ENCODE data around the gene IGF1R.

The IGF1R gene

GRCh38 chr15:98671060-98672008 is 23.0 kb downstream of the IGF1R start:
- DNase-seq (ENCODE audit: low spot score) = peak; percentile 42

DNA sequence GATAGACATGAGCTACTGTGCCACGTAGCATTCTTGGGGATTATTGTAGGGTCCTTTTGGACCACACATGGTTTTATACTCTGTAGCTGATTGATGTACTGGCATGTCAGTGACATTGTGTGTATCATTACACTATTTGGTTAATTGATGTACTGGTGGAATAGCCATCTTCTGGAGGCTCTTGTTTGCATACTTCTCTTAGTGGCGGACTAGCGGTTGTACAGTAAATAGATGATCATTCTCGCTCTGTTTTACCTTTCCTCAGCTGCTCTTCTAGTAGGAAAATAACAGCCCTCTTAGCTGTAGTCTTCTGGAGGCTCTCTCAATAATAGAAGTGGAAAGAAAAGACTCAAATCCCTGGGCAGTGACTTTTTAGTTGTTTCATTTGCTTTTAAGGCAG is 24.8 kb downstream of the IGF1R start:
- DNase-seq (ENCODE audit: low spot score) = no peak

- DNase-seq (ENCODE audit: low spot score) = no peak
Observed at GRCh38 chr15:98674336-98674735, 26.0 kb downstream of the IGF1R start.

DNA sequence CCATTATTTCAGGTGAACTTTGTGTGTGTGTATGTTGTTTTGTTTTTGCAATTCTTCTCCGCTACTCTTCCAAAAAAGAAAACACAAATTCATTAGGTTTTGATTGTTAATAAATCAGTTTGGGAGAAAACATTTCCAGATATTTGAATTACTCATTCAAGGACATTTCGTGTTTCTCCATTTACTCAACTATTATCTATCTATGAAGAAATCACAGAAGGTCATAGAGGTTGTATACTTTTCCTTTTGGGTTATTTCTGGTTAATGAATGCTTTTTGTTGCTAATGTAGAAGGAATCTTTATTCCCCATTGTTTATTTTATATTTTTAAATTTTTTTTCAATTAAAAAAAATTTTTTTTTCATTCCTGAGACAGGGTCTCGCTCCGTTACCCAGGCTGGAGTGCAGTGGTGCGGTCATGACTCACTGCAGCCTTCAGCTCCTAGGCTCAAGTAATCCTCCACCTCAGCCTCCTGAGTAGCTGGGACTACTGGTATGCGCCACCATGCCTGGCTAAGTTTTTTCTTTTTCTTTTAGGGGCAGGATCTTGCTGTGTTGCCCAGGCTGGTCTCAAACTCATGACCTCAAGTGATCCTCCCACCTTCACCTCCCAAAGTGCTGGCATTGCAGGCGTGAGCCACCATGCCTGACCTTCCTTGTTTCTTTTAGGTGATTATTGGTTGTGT is 28.4 kb downstream of the IGF1R start:
- DNase-seq (ENCODE audit: low spot score) = peak; percentile 68

DNA sequence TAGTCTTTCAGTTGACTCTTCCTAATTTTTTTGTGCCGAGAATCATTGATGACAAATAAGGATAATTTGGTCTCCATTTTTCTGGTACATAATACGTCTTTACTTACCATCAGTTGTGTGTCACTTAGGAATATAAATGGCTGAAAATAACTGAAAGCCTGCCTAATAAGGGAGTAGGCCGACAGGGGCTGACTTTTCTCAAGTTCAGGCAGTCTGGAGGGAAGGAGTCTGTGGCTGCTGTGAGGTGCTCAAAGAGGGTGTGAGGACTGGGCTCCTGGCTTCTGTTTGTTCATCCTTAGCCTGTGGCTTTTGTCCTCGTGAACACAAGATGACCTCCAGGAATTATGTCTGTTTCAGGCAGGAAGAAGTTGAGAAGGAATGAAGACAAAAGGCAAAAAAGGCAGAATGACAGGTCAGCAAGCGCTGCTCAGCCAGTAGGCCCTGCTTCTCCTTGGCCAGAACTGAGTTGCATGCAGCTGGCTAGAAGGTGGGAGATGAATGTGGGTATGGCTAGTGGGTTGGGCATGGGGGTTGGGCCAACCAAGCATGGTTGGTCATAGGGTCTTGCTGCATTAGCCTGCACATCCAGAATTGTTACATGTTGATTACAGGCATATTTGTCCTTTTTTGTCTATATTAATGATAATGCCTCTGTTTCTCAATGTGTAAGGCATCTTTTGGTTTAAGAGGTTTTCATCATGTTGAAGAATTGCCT is 29.2 kb downstream of the IGF1R start:
- DNase-seq (ENCODE audit: low spot score) = no peak

DNA sequence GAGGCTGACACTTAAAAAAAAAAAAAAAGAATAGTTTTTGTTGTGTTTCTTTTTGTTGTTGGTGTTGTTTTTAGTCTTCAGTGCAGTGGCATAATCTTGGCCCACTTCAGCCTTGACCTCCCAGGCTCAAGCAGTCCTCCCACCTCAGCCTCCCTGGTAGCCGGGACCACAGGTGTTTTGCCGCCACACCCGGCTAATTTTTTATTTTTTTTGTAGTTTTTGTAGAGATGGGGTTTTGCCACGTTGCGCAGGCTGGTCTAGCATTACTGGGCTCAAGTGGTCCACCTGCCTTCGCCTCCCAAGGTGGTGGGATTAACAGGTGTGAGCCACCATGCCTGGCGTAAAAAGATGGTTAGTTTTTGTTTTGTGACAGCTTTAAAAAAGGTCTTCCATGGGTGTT is 30.1 kb downstream of the IGF1R start:
- no peak for DNase-seq (ENCODE audit: low spot score)

DNA sequence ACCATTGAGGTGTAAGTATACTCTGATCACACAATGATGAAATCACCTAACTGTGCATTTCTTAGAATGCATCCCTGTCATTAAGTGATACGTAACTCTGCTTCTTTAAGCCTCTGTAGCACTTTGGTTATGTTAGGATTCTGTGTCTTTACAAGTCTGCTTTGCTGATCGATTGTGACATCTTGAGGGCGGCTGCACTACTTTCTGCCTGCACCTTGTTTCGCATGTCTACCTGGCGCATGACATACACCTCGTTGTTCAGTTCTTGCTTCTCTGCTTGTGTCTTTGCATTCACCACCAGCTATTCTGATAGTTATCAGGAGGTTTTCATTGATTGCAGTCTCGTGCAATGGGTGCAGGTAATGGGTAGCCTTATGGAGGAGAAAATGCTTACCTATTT is 32.7 kb downstream of the IGF1R start:
- DNase-seq (ENCODE audit: low spot score) = no peak

GRCh38 chr15:98682992-98683701 is 34.8 kb downstream of the IGF1R start:
- no peak for DNase-seq (ENCODE audit: low spot score)

GRCh38 chr15:98683831-98684230 is 35.5 kb downstream of the IGF1R start:
- no peak for DNase-seq (ENCODE audit: low spot score)

GRCh38 chr15:98684436-98684835 is 36.1 kb downstream of the IGF1R start:
- no peak for DNase-seq (ENCODE audit: low spot score)

GRCh38 chr15:98684995-98685525 is 36.7 kb downstream of the IGF1R start:
- peak; percentile 54 for DNase-seq (ENCODE audit: low spot score)

GRCh38 chr15:98686983-98687382 is 38.6 kb downstream of the IGF1R start:
- no peak for DNase-seq (ENCODE audit: low spot score)

DNA sequence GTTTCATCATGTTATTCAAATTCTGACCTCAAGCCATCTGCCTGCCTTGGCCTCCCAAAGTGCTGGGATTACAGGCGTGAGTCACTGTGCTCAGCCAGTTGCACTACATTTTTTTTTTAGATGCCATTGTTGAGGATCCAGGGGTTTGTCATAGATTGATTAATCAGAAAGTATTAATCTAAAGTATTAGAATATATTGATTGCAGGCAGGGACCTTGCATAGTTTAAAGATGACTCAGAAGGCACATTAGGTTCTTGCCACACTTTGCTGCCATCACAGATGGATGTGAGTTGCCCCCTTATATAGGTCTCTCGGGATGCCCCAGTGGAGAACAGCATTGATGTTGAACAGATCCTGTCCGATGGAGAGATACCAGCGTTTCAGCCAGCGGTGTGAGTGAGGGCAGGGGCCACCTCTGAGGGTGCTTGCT is 41.1 kb downstream of the IGF1R start:
- peak; percentile 71 for DNase-seq (ENCODE audit: low spot score)

- DNase-seq (ENCODE audit: low spot score) = no peak
Observed at GRCh38 chr15:98690272-98690950, 42.1 kb downstream of the IGF1R start.

DNA sequence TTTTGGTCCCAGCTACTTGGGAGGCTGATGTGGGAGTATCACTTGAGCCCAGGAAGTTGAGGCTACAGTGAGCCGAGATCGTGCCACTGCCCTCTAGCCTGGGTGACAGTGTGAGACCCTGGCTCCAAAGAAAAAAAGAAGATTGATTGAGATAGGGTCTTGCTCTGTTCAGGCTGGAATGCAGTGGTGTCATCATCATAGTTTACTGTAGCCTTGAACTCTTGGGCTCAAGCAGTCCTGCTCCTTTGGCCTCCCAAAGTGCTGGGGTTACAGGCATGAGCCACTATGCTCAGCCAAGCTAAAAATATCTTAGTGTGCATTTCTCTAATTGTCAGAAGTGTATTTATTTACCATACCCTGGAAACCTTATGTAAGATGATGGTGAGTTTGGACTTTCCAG is 43.9 kb downstream of the IGF1R start:
- DNase-seq (ENCODE audit: low spot score) = no peak

- no peak for DNase-seq (ENCODE audit: low spot score)
Observed at GRCh38 chr15:98694161-98694560, 45.8 kb downstream of the IGF1R start.

DNA sequence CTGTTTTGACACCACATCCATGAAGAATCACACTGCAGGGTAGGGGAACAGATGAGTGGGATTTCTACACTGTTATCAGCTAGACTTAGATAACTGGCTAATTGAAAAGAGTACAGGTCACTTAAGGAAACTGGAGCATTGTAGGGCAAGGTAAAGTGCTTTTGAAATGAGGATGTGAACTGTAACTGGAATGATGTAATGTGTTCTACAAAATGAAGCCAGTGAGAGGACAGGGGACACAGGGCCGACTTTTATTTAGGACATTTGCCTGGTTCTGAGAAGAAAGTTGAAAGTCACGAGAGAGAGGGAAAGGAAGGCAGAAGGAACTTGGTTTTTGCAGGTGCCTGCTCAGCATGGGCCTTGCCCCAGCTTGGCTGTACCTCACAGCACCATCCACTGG is 50.5 kb downstream of the IGF1R start:
- no peak for DNase-seq (ENCODE audit: low spot score)

GRCh38 chr15:98699591-98700424 is 51.5 kb downstream of the IGF1R start:
- DNase-seq (ENCODE audit: low spot score) = no peak

GRCh38 chr15:98700519-98700918 is 52.2 kb downstream of the IGF1R start:
- no peak for DNase-seq (ENCODE audit: low spot score)

GRCh38 chr15:98703126-98703685 is 54.9 kb downstream of the IGF1R start:
- DNase-seq (ENCODE audit: low spot score) = no peak
